ENCODE results near the gene ADAMTSL3.

DNA sequence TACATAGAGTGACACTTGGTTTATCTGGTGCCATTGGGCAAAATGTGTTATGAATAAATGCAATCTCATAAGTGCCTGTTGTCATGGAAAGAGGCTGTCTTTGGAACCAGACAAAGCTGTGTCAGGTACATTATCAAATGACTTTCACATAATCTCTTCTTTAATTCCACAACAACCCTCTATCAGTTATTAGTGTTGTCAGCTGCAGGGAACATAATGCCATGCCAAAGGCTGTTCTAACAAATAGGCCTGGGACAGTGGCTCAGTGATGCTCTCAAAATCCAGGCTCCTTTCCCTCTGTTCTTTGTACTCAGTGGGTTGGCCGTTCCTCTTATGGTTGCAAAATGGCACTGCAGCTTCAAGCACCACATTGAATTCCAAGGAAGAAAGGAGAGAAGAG, 91.8 kb downstream of the ADAMTSL3 start:
- TF ChIP-seq CTCF (conservative IDR thresholded peaks at IDR 0.05 in 1 of 2, IDR thresholded peaks at IDR 0.05 in 1 of 2; ENCODE audit: low read depth in 1 of 2, low read length in 2 of 2) = no peak
- TF ChIP-seq EZH2 (IDR thresholded peaks at IDR 0.05; ENCODE audit: low read length, missing control alignments) = no peak
